SU-DHL-6 (cell line): ENCODE results near the gene CDK5RAP3.

Experiments
- H2AFZ ChIP-seq: fragments of 200-600 bp; sonication (generic); 2 replicates; pipeline ENCODE4 v1.6.1; 2014; ENCODE audit warnings: low read depth, mild to moderate bottlenecking, moderate library complexity, mixed read lengths, antibody characterized with exemption, low read length; ENCODE audit not compliant: severe bottlenecking
- H3F3A ChIP-seq: fragments of 200-600 bp; shearing (Covaris generic); 2 replicates; pipeline ENCODE4 v1.6.0; 2016; ENCODE audit warnings: antibody characterized with exemption, mild to moderate bottlenecking; ENCODE audit not compliant: insufficient read depth
- H3K27ac ChIP-seq: fragments of 200-600 bp; sonication (generic); 2 replicates; pipeline ENCODE4 v1.5.1; 2016; ENCODE audit warnings: low read depth, mild to moderate bottlenecking, low read length, moderate library complexity, mixed read lengths
- H3K27me3 ChIP-seq: fragments of 200-600 bp; sonication (generic), shearing (Covaris generic); 2 replicates; pipeline ENCODE4 v1.6.0; 2014; ENCODE audit warnings: mild to moderate bottlenecking, low read length
- H3K36me3 ChIP-seq: fragments of 200-600 bp; sonication (generic); 2 replicates; pipeline ENCODE4 v1.6.1; 2014; ENCODE audit warnings: mild to moderate bottlenecking, low read length, mixed read lengths
- H3K4me2 ChIP-seq: fragments of 300-600, 200-600 bp; shearing (Covaris generic), sonication (generic); 2 replicates; pipeline ENCODE4 v1.6.0; 2014; ENCODE audit warnings: low read length, low read depth, mild to moderate bottlenecking; ENCODE audit not compliant: poor library complexity, severe bottlenecking
- H3K4me3 ChIP-seq: fragments of 200-600 bp; sonication (generic); 2 replicates; pipeline ENCODE4 v1.5.1; 2014; ENCODE audit warnings: antibody characterized with exemption, low read length, mild to moderate bottlenecking, mixed read lengths; ENCODE audit not compliant: insufficient read depth, poor library complexity, severe bottlenecking
- H3K79me2 ChIP-seq: fragments of 200-600 bp; sonication (generic); 2 replicates; pipeline ENCODE4 v1.6.1; 2014; ENCODE audit warnings: mild to moderate bottlenecking, low read length, moderate library complexity; ENCODE audit not compliant: insufficient read depth
- H3K9ac ChIP-seq: fragments of 200-600 bp; sonication (generic); 2 replicates; pipeline ENCODE4 v1.7.0; 2014; ENCODE audit warnings: mild to moderate bottlenecking, low read length
- H3K9me2 ChIP-seq: fragments of 200-600 bp; sonication (generic); replicated peaks from 2 replicates; pipeline ENCODE4 v1.6.1; 2014; ENCODE audit warnings: low read length; ENCODE audit not compliant: insufficient read depth
- H3K9me3 ChIP-seq: fragments of 200-600 bp; sonication (generic); 2 replicates; pipeline ENCODE4 v1.6.1; 2014; ENCODE audit warnings: low read length, mixed read lengths; ENCODE audit not compliant: insufficient read depth
- H4K20me1 ChIP-seq: fragments of 200-600 bp; sonication (generic); 2 replicates; pipeline ENCODE4 v1.6.1; 2014; ENCODE audit warnings: low read depth, mild to moderate bottlenecking, antibody characterized with exemption, low read length, moderate library complexity, mixed read lengths
- EZH2phosphoT487 ChIP-seq: fragments of 200-600 bp; sonication (generic), shearing (Covaris generic); conservative IDR thresholded peaks from 2 replicates; pipeline ENCODE4 v1.6.1; 2018; ENCODE audit warnings: mild to moderate bottlenecking, antibody characterized with exemption, low read length, moderate library complexity, mixed read lengths
- TF ChIP-seq, protein P1 (sequence below): fragments of 200-600 bp; sonication (generic); IDR thresholded peaks from one replicate; pipeline ENCODE4 v1.5.1; 2017; ENCODE audit warnings: antibody characterized with exemption, mild to moderate bottlenecking, low read length, moderate library complexity; ENCODE audit not compliant: insufficient read depth, poor library complexity, severe bottlenecking

The CDK5RAP3 gene

DNA sequence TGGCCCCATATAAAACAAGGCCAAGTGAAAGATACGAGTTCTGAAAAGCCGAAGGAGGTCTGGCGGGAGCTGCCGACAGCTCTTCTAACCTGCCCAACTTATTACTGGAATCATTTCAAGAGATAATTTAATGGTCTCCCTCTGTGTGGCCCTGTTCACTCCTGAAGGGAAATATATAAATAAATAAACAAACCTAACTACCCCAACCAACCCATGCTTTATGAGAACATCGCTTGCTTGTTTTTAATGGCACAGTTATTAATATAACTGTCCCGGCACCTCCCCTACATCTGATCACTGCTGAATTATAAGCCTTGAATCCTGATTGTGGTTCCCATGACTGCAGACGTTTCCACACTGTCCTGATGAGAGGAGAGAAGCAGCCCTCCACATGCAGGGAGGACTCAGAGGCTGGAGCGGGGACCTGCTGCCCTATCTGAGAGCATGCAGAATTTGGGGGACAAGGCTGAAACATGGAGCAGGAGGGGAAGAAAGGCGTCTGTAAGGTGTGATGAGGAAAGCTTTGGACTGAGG, 22.2 kb downstream of the CDK5RAP3 start:
- H3F3A ChIP-seq = no peaks in the 10 kb centered on the region
- no peaks in the 10 kb centered on the region for H3K9me2 ChIP-seq
- no peaks in the 10 kb centered on the region for H3K27me3 ChIP-seq
- H3K9ac ChIP-seq = no peak overlapping the region
- TF ChIP-seq EZH2phosphoT487 = no peak
- TF ChIP-seq, protein P1, sequence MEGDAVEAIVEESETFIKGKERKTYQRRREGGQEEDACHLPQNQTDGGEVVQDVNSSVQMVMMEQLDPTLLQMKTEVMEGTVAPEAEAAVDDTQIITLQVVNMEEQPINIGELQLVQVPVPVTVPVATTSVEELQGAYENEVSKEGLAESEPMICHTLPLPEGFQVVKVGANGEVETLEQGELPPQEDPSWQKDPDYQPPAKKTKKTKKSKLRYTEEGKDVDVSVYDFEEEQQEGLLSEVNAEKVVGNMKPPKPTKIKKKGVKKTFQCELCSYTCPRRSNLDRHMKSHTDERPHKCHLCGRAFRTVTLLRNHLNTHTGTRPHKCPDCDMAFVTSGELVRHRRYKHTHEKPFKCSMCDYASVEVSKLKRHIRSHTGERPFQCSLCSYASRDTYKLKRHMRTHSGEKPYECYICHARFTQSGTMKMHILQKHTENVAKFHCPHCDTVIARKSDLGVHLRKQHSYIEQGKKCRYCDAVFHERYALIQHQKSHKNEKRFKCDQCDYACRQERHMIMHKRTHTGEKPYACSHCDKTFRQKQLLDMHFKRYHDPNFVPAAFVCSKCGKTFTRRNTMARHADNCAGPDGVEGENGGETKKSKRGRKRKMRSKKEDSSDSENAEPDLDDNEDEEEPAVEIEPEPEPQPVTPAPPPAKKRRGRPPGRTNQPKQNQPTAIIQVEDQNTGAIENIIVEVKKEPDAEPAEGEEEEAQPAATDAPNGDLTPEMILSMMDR = no peak
- no peaks in the 10 kb centered on the region for H3K9me3 ChIP-seq
- H2AFZ ChIP-seq = no peak overlapping the region
- no peaks in the 10 kb centered on the region for H4K20me1 ChIP-seq
- no peaks in the 10 kb centered on the region for H3K36me3 ChIP-seq
- H3K27ac ChIP-seq = no peak overlapping the region
- H3K4me3 ChIP-seq = no peak overlapping the region
- H3K4me2 ChIP-seq = no peak overlapping the region
- no peaks in the 10 kb centered on the region for H3K79me2 ChIP-seq

DNA sequence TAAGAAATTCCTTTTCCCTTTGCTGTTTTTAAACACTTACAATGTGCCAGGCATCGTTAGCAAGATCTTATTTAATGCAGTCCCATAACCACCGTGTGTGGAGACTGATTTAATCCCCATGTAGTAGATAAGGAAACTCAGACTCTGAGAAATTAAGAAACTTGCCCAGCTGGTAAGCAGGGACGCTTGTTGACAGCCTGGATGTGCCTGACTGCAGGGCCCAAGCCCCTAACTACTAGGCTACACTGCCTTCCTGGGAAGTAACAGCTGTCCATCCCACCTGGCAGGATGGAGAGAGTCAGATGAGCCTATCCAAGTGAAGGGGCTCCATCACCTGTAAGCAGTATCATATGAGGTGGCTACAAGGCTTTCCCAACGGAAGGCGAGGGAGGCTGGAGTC, 23.1 kb downstream of the CDK5RAP3 start:
- Histone ChIP-seq H3K9me3 (no peaks in the 10 kb centered on the region), H3K79me2 (no peaks in the 10 kb centered on the region), H3K4me3 (no peak overlapping the region), H3K27ac (no peak overlapping the region), H3K9me2 (no peaks in the 10 kb centered on the region), H3F3A (no peaks in the 10 kb centered on the region), H3K27me3 (no peaks in the 10 kb centered on the region), H2AFZ (no peak overlapping the region), H3K36me3 (no peaks in the 10 kb centered on the region), H4K20me1 (no peaks in the 10 kb centered on the region), H3K9ac (no peak overlapping the region), H3K4me2 (no peak overlapping the region)
- TF ChIP-seq EZH2phosphoT487 = no peak
- TF ChIP-seq, protein P1 = no peak

DNA sequence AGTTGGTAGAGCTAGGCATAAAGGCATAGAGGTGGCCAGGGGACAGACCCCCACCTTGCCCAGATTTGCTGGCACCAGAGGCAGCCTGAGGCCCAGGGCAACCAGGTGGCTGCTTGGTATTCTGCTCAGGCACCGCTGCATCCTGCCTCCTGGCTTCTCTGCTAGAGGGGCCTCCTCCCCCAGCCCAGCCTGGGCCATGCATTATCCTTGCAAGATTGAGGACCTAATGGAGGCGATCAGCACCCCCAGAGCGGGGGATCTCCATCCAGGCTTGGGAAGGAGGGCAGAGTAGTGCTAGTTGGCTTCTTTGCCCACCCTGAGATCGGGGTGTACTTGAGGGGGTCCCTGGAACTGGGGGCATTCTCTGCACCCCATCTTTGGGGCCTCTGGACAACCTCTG, 23.8 kb downstream of the CDK5RAP3 start:
- Histone ChIP-seq H3F3A (no peaks in the 10 kb centered on the region), H2AFZ (no peak overlapping the region), H3K9me2 (no peaks in the 10 kb centered on the region), H3K4me3 (no peak overlapping the region), H3K36me3 (no peaks in the 10 kb centered on the region), H3K27ac (no peak overlapping the region), H4K20me1 (no peaks in the 10 kb centered on the region), H3K9me3 (no peaks in the 10 kb centered on the region), H3K79me2 (no peaks in the 10 kb centered on the region), H3K27me3 (no peaks in the 10 kb centered on the region), H3K9ac (no peak overlapping the region), H3K4me2 (no peak overlapping the region)
- TF ChIP-seq, protein P1 = no peak
- no peak for TF ChIP-seq EZH2phosphoT487
